ENCODE measurements around the gene AFG1L.

- TF ChIP-seq CTCF (IDR thresholded peaks at IDR 0.05), result no peak
- TF ChIP-seq POLR2A (IDR thresholded peaks at IDR 0.05), result no peak
Measured at GRCh38 chr6:108438918-108439317, 144.1 kb downstream of the AFG1L start.
